PC-3 (cell line): ENCODE results near the gene ZNF469. TPM values are rescaled to one million over a fixed set of nuclear protein-coding genes. Genes with fewer than 3 reads are reported as not detected.

Source experiments
- ATAC-seq: fragments of 200-7000 bp; cut with Tn5 transposase; 2 replicates; pipeline ENCODE4 v1.9.1; 2020; ENCODE audit warnings: mild to moderate bottlenecking, moderate library complexity
- BruUV-seq: library from RNA; stranded (reverse); fragments of 400-500 nt; replicated peaks from 2 replicates; lab custom pipeline; 2021; lab: Mats Ljungman, UMichigan
- CTCF ChIA-PET: fragments of 300-600 bp; sonication (Branson Sonifier 250); formaldehyde crosslinking; loops from one replicate; lab custom pipeline; 2022; ENCODE audit warnings: antibody characterized with exemption; lab: Charles Lee
- POLR2A ChIA-PET: fragments of 300-600 bp; sonication (Branson Sonifier 250); formaldehyde crosslinking; loops from one replicate; lab custom pipeline; 2022; ENCODE audit warnings: antibody characterized with exemption; ENCODE audit not compliant: unreplicated experiment; lab: Charles Lee
- DNase-seq: peaks from one replicate; pipeline ENCODE4 v3.0.0-alpha.2; 2015
- H2AFZ ChIP-seq: fragments of 300-600 bp; sonication (generic); 2 replicates; pipeline ENCODE4 v1.6.0; 2016; ENCODE audit warnings: antibody characterized with exemption, low read length
- H3F3A ChIP-seq: fragments of 300-600 bp; sonication (generic); one replicate; pipeline ENCODE4 v1.6.0; 2017; ENCODE audit warnings: antibody characterized with exemption, low read length, control low read depth, mild to moderate bottlenecking; ENCODE audit not compliant: unreplicated experiment
- H3K27ac ChIP-seq: fragments of 300-600 bp; sonication (generic); 2 replicates; pipeline ENCODE4 v1.5.1; 2016; ENCODE audit warnings: mild to moderate bottlenecking, low read length
- H3K27me3 ChIP-seq: fragments of 300-600 bp; sonication (generic); 2 replicates; pipeline ENCODE4 v1.6.1; 2016; ENCODE audit warnings: low read length, mixed read lengths
- H3K36me3 ChIP-seq: fragments of 300-600 bp; sonication (generic); 2 replicates; pipeline ENCODE4 v1.6.1; 2016; ENCODE audit warnings: low read depth, mixed run types, low read length, mixed read lengths
- H3K4me1 ChIP-seq: fragments of 300-600 bp; sonication (generic); 2 replicates; pipeline ENCODE4 v1.5.1; 2016; ENCODE audit warnings: low read length; ENCODE audit not compliant: insufficient read depth
- H3K4me2 ChIP-seq: fragments of 300-600 bp; sonication (generic); 2 replicates; pipeline ENCODE4 v1.6.0; 2016; ENCODE audit warnings: low read length
- H3K4me3 ChIP-seq: fragments of 300-600 bp; sonication (generic); 2 replicates; pipeline ENCODE4 v1.5.1; 2016; ENCODE audit warnings: mild to moderate bottlenecking, low read length, mixed read lengths
- H3K79me2 ChIP-seq: fragments of 300-600 bp; sonication (generic); 2 replicates; pipeline ENCODE4 v1.6.1; 2017; ENCODE audit warnings: low read length, mixed read lengths
- H3K9ac ChIP-seq: fragments of 300-600 bp; sonication (generic); 2 replicates; pipeline ENCODE4 v1.6.0; 2016; ENCODE audit warnings: mild to moderate bottlenecking, low read length
- H3K9me2 ChIP-seq: fragments of 300-600 bp; sonication (generic); replicated peaks from 2 replicates; pipeline ENCODE4 v1.6.1; 2016; ENCODE audit warnings: mixed run types, low read length, mixed read lengths
- H3K9me3 ChIP-seq: fragments of 300-600 bp; sonication (generic); 2 replicates; pipeline ENCODE4 v1.6.1; 2016; ENCODE audit warnings: low read length, mixed read lengths
- H4K20me1 ChIP-seq: fragments of 300-600 bp; sonication (generic); 2 replicates; pipeline ENCODE4 v1.6.1; 2016; ENCODE audit warnings: low read length, mixed read lengths
- CTCF ChIP-seq: fragments of 300-600 bp; sonication (generic); conservative IDR thresholded peaks from 2 replicates; pipeline ENCODE4 v1.5.1; 2017; ENCODE audit warnings: antibody characterized with exemption, low read depth, mild to moderate bottlenecking, low read length
- EZH2 ChIP-seq: fragments of 300-600 bp; sonication (generic); IDR thresholded peaks from one replicate; pipeline ENCODE4 v1.6.1; 2017; ENCODE audit warnings: antibody characterized with exemption, mild to moderate bottlenecking, low read length; ENCODE audit not compliant: unreplicated experiment
- EZH2phosphoT487 ChIP-seq: fragments of 300-600 bp; sonication (generic); IDR thresholded peaks from 2 replicates; pipeline ENCODE4 v1.6.1; 2018; ENCODE audit warnings: mild to moderate bottlenecking, antibody characterized with exemption, low read length, borderline replicate concordance
- intact Hi-C: fragments of 100-400 bp; cut with micrococcal nuclease; formaldehyde crosslinking; loops from 2 replicates; pipeline ENCODE4 v1.9.0; 2023
- total RNA-seq: library from RNA; depleted of rRNA; stranded (reverse); fragments of >200 nt; gene quantifications from 2 replicates; pipeline ENCODE4 v1.2.3, GENCODE V29; 2014

Gene ZNF469
- total RNA-seq, 1 experiment from 2014 or later: 3.1 TPM

GRCh38 chr16:88424587-88425235 lies 42.0 kb downstream of the ZNF469 start:
- no peaks in the 10 kb centered on the region for H3K9me2 ChIP-seq
- H3K4me3 ChIP-seq: no peak overlapping the region
- no peak overlapping the region for H2AFZ ChIP-seq
- H3F3A ChIP-seq: no peaks in the 10 kb centered on the region
- BruUV-seq: no TSS peak
- no peak overlapping the region for H3K9ac ChIP-seq
- H3K27ac ChIP-seq: no peak overlapping the region
- no peaks in the 10 kb centered on the region for H3K4me1 ChIP-seq
- no peak overlapping the region for H3K4me2 ChIP-seq
- H3K9me3 ChIP-seq: no peaks in the 10 kb centered on the region
- no peaks in the 10 kb centered on the region for H3K79me2 ChIP-seq
- DNase-seq: no peak
- H3K36me3 ChIP-seq: no peaks in the 10 kb centered on the region
- intact Hi-C loops: no loop called here
- no peak for TF ChIP-seq EZH2
- no peak for TF ChIP-seq CTCF
- TF ChIP-seq EZH2phosphoT487: no peak
- H3K27me3 ChIP-seq: no peaks in the 10 kb centered on the region
- CTCF ChIA-PET: no interaction called here
- no peak for ATAC-seq
- POLR2A ChIA-PET: no interaction called here
- no peaks in the 10 kb centered on the region for H4K20me1 ChIP-seq

GRCh38 chr16:88426018-88426417 lies 43.3 kb downstream of the ZNF469 start:
- no peak for DNase-seq
- H3F3A ChIP-seq: no peaks in the 10 kb centered on the region
- H3K27me3 ChIP-seq: no peaks in the 10 kb centered on the region
- no peaks in the 10 kb centered on the region for H3K36me3 ChIP-seq
- BruUV-seq: no TSS peak
- no peak overlapping the region for H3K4me2 ChIP-seq
- H3K9ac ChIP-seq: no peak overlapping the region
- H3K27ac ChIP-seq: no peak overlapping the region
- no peaks in the 10 kb centered on the region for H3K9me3 ChIP-seq
- H4K20me1 ChIP-seq: no peaks in the 10 kb centered on the region
- ChIA-PET POLR2A (no interaction called here), CTCF (no interaction called here)
- intact Hi-C loops: no loop called here
- no peak for TF ChIP-seq CTCF
- TF ChIP-seq EZH2: no peak
- no peak for TF ChIP-seq EZH2phosphoT487
- no peak for ATAC-seq
- no peaks in the 10 kb centered on the region for H3K9me2 ChIP-seq
- H3K79me2 ChIP-seq: no peaks in the 10 kb centered on the region
- no peak overlapping the region for H3K4me3 ChIP-seq
- H2AFZ ChIP-seq: no peak overlapping the region
- H3K4me1 ChIP-seq: no peaks in the 10 kb centered on the region

- Histone ChIP-seq H3K9me2 (no peaks in the 10 kb centered on the region), H3K4me2 (no peak overlapping the region), H4K20me1 (no peaks in the 10 kb centered on the region), H3K4me1 (no peaks in the 10 kb centered on the region), H3K9ac (no peak overlapping the region), H3F3A (no peaks in the 10 kb centered on the region), H3K79me2 (no peaks in the 10 kb centered on the region), H3K27ac (no peak overlapping the region), H3K9me3 (no peaks in the 10 kb centered on the region), H3K4me3 (no peak overlapping the region), H3K27me3 (no peaks in the 10 kb centered on the region), H3K36me3 (no peaks in the 10 kb centered on the region), H2AFZ (no peak overlapping the region)
- ChIA-PET CTCF (no interaction called here), POLR2A (no interaction called here)
- ATAC-seq: no peak
- no peak for TF ChIP-seq EZH2
- TF ChIP-seq EZH2phosphoT487: no peak
- TF ChIP-seq CTCF: no peak
- DNase-seq: no peak
- BruUV-seq: no TSS peak
- intact Hi-C loops: no loop called here
Observed at GRCh38 chr16:88427376-88427775, 44.6 kb downstream of the ZNF469 start.
